Endothelial cell (in vitro differentiated cells): ENCODE results near the gene C3orf49. TPM values are rescaled to one million over a fixed set of nuclear protein-coding genes. Genes with fewer than 3 reads are reported as not detected.
A peak's percentile ranks its signal among the peaks of the same experiment; 100 is the strongest.

Source experiments
- DNase-seq: peaks from one replicate; pipeline ENCODE4 v3.0.0; 2021; ENCODE audit warnings: low spot score
- H3K27ac Mint-ChIP-seq: one replicate; pipeline ENCODE4 v1.8.0; 2021; ENCODE audit warnings: mixed read lengths, inconsistent platforms; ENCODE audit not compliant: unreplicated experiment
- H3K27me3 Mint-ChIP-seq: one replicate; pipeline ENCODE4 v1.8.0; 2021; ENCODE audit warnings: mild to moderate bottlenecking, moderate library complexity, mixed read lengths, inconsistent platforms; ENCODE audit not compliant: unreplicated experiment
- H3K36me3 Mint-ChIP-seq: one replicate; pipeline ENCODE4 v1.8.0; 2021; ENCODE audit warnings: mild to moderate bottlenecking, low read depth, mixed read lengths, inconsistent platforms; ENCODE audit not compliant: unreplicated experiment
- H3K4me1 Mint-ChIP-seq: one replicate; pipeline ENCODE4 v1.8.0; 2021; ENCODE audit warnings: mild to moderate bottlenecking, mixed read lengths, inconsistent platforms; ENCODE audit not compliant: unreplicated experiment
- H3K4me3 Mint-ChIP-seq: one replicate; pipeline ENCODE4 v1.8.0; 2021; ENCODE audit warnings: mild to moderate bottlenecking, mixed read lengths, inconsistent platforms; ENCODE audit not compliant: unreplicated experiment
- H3K9me3 Mint-ChIP-seq: one replicate; pipeline ENCODE4 v1.8.0; 2021; ENCODE audit warnings: mixed read lengths, inconsistent platforms; ENCODE audit not compliant: unreplicated experiment
- CTCF ChIP-seq: fragments of 200-600 bp; sonication (generic); IDR thresholded peaks from one replicate; pipeline ENCODE4 v1.5.0; 2021; ENCODE audit warnings: antibody characterized with exemption; ENCODE audit not compliant: unreplicated experiment
- total RNA-seq: library from RNA; stranded (reverse); fragmentation: NEBNext Ultra II Directional; extraction: Animal tissue kit (Norgen Biotek cat#: 25700); gene quantifications from one replicate; pipeline ENCODE4 v1.2.1, GENCODE V29; 2021; ENCODE audit not compliant: unreplicated experiment

C3orf49 gene
- total RNA-seq, 1 donor from 2014 or later, result not detected

GRCh38 chr3:63867225-63867624 is 48.1 kb downstream of the C3orf49 start:
- peaks cover 31% of the 10 kb centered on the region for H3K4me1 Mint-ChIP-seq
- TF ChIP-seq CTCF, result no peak
- peaks cover 12% of the 10 kb centered on the region for H3K27me3 Mint-ChIP-seq
- H3K27ac Mint-ChIP-seq, result no peak overlapping the region
- no peaks in the 10 kb centered on the region for H3K9me3 Mint-ChIP-seq
- H3K4me3 Mint-ChIP-seq, result peak overlapping the region; percentile 32
- no peak for DNase-seq
- peaks cover 14% of the 10 kb centered on the region for H3K36me3 Mint-ChIP-seq

- Mint-ChIP-seq H3K4me3 (no peak overlapping the region), H3K4me1 (peaks cover 14% of the 10 kb centered on the region), H3K27ac (no peak overlapping the region), H3K36me3 (peaks cover under 1% of the 10 kb centered on the region), H3K9me3 (no peaks in the 10 kb centered on the region), H3K27me3 (peaks cover under 1% of the 10 kb centered on the region)
- DNase-seq, result no peak
- TF ChIP-seq CTCF, result no peak
Measured at GRCh38 chr3:63869940-63870614, 51.0 kb downstream of the C3orf49 start.

GRCh38 chr3:63870615-63871005 is 51.5 kb downstream of the C3orf49 start:
- DNase-seq, result no peak
- no peaks in the 10 kb centered on the region for H3K9me3 Mint-ChIP-seq
- H3K4me3 Mint-ChIP-seq, result no peak overlapping the region

GRCh38 chr3:63872135-63872924 is 53.2 kb downstream of the C3orf49 start:
- Mint-ChIP-seq H3K4me1 (peaks cover 10% of the 10 kb centered on the region), H3K4me3 (no peak overlapping the region), H3K36me3 (no peaks in the 10 kb centered on the region), H3K9me3 (no peaks in the 10 kb centered on the region), H3K27me3 (no peaks in the 10 kb centered on the region), H3K27ac (no peak overlapping the region)
- no peak for TF ChIP-seq CTCF
- DNase-seq, result no peak

More at GRCh38 chr3:63870615-63871005, 51.5 kb downstream of the C3orf49 start:
- no peaks in the 10 kb centered on the region for H3K27me3 Mint-ChIP-seq
- no peaks in the 10 kb centered on the region for H3K36me3 Mint-ChIP-seq
- peaks cover 10% of the 10 kb centered on the region for H3K4me1 Mint-ChIP-seq
- H3K27ac Mint-ChIP-seq, result peak overlapping the region; percentile 44
- no peak for TF ChIP-seq CTCF

- Mint-ChIP-seq H3K27me3 (no peaks in the 10 kb centered on the region), H3K9me3 (no peaks in the 10 kb centered on the region), H3K36me3 (no peaks in the 10 kb centered on the region), H3K27ac (no peak overlapping the region), H3K4me3 (no peak overlapping the region), H3K4me1 (peaks cover 10% of the 10 kb centered on the region)
- TF ChIP-seq CTCF, result no peak
- no peak for DNase-seq
Measured at GRCh38 chr3:63874769-63875168, 55.7 kb downstream of the C3orf49 start.
